HG03442 (cell line): Measurements from ENCODE around the gene SLC44A1.

ENCODE experiments used
- ATAC-seq: cut with Tn5 transposase; IDR thresholded peaks from one replicate; pipeline ENCODE4 v1.9.1; 2021; ENCODE audit warnings: mild to moderate bottlenecking, moderate library complexity; ENCODE audit not compliant: unreplicated experiment

Gene SLC44A1

GRCh38 chr9:105331160-105331559, 86.7 kb downstream of the SLC44A1 start:
- peak; percentile 33 for ATAC-seq

DNA sequence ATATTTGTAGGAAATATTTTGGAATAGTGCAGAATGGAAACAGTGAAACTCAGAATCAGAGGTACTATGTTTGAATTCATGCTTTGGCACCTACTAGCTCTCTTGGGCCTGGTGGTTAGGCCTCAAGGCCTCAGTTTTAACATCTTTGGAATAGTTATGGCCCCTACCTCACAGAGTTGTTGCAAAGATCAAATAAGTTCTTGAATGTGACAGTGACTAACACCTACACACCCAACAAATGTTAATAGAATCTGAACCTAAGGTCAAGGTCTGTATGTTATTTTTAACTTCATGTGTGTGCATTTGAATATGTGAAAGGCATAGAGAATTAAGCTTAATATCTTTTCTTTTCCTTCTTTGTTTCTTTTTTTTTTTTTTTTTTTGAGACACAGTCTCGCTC, 87.3 kb downstream of the SLC44A1 start:
- no peak for ATAC-seq

- no peak for ATAC-seq
Measured at GRCh38 chr9:105332471-105332870, 88.0 kb downstream of the SLC44A1 start.

- ATAC-seq = no peak
Measured at GRCh38 chr9:105333076-105333475, 88.6 kb downstream of the SLC44A1 start.

- ATAC-seq = no peak
Measured at GRCh38 chr9:105333811-105334210, 89.4 kb downstream of the SLC44A1 start.

DNA sequence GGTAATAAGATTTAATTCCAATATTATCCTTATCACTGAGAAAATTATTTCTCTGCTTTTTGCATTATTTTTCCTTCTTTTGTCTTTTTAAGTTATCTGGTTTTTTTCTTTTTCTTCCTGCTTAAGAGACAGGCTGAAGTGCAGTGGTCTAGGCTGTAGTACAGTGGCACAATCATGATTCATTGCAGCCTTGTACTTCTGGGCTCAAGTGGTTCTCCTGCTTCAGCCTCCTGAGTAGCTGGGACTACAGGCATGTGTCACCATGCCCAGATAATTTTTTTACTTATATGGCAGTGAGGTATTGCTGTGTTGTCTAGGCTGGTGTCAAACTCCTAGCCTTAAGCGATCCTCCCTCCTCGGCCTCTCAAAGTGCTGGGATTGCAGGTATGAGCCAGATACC, 93.9 kb downstream of the SLC44A1 start:
- no peak for ATAC-seq

GRCh38 chr9:105339849-105340248, 95.4 kb downstream of the SLC44A1 start:
- ATAC-seq = no peak

DNA sequence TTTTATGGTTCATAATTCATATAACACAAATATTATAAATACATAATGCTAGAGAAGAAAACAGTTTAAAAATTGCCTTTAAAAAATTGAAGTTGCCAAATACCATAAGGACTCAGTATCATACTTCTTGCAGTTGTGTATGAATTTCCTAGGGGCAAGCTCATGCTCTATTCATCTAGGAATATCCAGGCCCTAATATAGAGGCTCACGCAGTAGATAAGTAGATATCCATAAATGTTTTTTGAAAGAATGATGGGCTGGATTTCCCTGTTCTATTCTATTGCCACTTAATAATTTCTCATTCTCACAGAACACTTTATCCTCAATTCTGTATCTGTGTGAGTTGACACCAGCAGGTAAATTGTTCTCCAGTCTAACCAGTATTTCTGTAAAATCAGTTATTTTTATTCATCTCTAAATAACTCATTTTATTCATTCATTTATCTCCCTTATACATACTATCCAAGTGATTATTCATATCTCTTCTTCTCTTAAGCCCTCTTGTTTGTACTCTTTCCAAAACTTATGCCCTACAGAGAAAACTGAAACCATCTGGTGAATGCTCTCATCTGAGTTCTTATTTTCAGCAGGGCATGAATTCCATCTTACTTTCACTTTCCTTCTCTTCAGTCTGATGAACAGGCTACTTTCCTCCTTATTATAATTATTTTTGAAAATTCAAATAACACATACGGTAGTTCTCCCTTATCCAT, 97.1 kb downstream of the SLC44A1 start:
- ATAC-seq = peak; percentile 69

GRCh38 chr9:105342147-105342505, 97.7 kb downstream of the SLC44A1 start:
- no peak for ATAC-seq

DNA sequence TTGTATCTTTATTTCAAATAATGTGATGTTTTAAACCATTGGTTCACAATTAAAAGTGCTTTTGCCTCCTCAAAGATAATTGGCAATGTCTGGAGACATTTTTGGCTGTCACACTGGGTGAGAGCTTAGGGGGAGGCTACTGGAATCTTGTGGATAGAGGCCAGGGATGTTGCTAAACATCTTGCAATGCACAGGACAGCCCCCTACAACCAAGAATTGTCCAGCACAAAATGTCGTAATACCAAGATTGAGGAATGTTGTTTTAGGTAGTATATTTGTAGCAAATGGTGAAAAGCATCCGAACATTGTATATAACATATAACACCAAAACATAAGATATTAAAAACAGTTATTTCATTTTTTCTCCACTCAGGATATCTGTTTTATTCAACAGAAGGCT, 99.8 kb downstream of the SLC44A1 start:
- no peak for ATAC-seq

GRCh38 chr9:105345626-105346025, 101.2 kb downstream of the SLC44A1 start:
- ATAC-seq = no peak

GRCh38 chr9:105346273-105346672, 101.8 kb downstream of the SLC44A1 start:
- no peak for ATAC-seq

GRCh38 chr9:105354448-105354847, 110.0 kb downstream of the SLC44A1 start:
- no peak for ATAC-seq

DNA sequence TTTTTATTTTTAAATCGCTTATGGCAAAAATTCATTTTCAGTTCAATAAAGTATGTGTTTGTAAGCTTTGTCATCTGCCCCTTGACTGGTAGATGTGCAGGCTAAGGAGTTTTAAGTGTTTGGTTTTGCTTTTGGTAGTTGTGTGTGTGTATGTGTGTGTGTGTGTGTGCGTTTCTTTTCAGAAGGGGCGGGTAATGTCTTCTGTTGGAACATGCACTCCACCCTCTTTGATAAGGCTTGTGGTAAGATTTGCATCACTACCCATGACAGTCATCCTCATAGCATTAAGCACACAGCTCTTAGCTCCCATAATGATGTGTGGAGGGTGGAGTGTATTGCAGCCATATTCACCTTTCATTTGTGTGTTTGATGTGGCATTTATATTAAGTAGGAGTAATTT, 111.3 kb downstream of the SLC44A1 start:
- peak; percentile 27 for ATAC-seq

- ATAC-seq = peak; percentile 88
Measured at GRCh38 chr9:105357937-105358336, 113.5 kb downstream of the SLC44A1 start.

DNA sequence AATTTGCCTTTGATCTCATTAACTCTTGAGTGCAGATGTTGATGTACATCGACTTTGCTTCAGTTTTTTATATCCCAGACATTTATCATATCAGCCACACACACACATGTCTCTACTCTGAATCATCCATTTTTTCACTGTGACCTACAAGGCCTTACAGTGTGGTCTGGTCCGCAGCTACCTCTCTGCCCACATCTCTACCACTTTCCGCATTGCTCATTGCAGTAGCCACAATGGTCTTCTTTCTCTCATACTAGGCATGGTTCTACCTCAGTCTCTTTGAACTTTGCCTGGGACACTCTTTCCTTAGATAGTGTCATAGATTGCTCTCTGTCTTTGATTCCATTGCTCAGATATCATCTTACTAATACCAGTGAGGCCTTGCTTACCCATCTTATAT, 115.4 kb downstream of the SLC44A1 start:
- peak; percentile 68 for ATAC-seq

- no peak for ATAC-seq
Measured at GRCh38 chr9:105360344-105360743, 115.9 kb downstream of the SLC44A1 start.

DNA sequence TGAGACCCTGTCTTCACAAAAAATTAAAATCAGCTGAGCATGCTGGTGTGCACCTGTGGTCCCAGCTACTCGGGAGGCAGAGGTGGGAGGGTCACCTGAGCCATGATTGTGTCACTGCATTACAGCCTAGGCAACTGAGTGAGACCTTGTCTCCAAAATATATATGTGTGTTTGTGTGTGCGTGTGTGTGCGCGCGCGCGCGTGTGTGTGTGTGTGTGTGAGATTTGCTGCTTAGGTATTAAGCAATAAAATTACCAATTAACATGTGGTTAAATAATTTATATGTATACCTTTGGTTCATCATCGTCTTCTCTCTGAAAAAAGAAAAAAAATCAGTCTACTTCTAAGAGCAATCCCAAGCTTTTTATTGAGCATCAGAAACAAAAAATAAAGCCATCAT, 117.4 kb downstream of the SLC44A1 start:
- ATAC-seq = no peak

DNA sequence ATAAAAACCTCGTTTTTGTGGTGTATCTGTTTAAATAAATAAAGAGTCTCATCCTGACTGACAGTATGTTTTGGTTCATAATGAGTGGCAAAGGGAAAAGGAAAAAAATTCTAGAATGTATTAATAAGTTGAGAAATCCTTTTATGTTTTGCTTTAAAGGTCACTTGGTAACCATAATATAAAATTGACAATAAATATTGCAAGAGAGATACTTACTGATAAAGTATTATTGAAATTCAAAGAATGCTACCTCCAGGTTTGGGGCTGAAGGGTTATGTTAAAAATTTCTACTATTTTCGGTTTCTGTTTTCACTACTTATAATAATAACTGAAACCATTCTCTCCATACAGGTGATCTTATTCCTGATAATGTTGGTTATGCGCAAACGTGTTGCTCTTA, 118.0 kb downstream of the SLC44A1 start:
- no peak for ATAC-seq

DNA sequence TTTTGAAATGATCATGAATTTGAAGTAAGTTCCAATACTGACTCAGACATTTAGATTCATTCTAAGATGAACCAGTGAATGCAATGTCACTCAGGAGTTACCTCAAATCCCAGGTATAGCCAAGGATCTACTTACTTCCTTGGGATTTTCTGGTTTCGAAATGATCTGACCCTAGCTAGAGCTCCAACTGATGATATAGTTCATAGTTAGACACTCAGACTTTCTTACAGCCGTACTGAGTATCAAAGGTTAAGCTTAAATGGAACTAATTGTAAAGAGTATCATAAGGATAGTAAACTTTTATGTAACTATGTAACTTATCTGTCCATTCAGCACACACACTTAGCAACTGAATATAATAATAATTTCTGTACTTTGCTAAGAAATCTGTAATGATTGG, 119.4 kb downstream of the SLC44A1 start:
- no peak for ATAC-seq

DNA sequence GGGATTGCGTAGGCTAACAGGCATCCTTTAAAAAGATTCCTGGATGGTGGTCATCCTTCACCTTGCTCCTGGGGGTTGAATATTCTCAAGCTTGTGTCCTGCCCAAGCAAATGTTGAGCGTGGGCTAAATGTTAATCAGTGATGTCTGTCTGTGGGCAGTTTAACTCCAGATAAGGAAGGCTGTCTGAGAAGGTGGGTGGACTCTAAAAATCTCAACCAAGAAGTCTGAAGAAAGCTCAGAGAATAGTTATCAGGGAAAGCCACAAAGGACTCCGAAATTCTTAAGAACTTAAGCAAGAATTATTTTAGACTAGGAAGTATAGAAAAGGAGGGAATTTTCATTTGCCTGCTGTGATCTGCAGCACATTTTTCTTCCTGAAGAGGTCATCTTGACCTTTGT, 125.5 kb downstream of the SLC44A1 start:
- ATAC-seq = no peak

DNA sequence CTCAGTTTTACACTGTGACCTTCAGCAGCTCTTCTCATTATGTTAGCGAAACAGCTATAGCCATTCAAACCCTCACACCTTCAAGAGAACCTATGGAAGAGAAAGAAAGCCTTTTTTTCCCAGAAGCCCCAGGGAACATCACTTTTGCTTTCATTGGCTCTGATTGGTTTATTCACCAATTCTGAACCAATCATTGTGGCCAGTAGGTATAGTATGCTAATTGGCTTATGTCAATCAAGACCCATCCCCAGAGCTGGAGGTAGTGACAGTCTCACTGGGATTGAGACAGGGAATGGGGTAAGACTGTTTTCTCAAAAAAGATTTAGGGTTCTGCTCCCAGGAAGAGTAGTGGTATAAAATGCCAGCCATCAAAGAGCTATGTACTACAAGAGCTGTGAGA, 129.3 kb downstream of the SLC44A1 start:
- ATAC-seq = no peak

GRCh38 chr9:105375323-105375722, 130.9 kb downstream of the SLC44A1 start:
- no peak for ATAC-seq
